H1 (cell line): ENCODE results near the gene HSD17B2. TPM values are rescaled to one million over a fixed set of nuclear protein-coding genes. Genes with fewer than 3 reads are reported as not detected.

ENCODE experiments used
- CTCF ChIA-PET: fragments of 300-600 bp; sonication (Branson Sonifier 250); formaldehyde crosslinking; loops from one replicate; lab custom pipeline; 2021; ENCODE audit not compliant: partially characterized antibody; lab: Charles Lee
- POLR2A ChIA-PET: fragments of 300-600 bp; sonication (Branson Sonifier 250); formaldehyde crosslinking; loops from one replicate; lab custom pipeline; 2021; ENCODE audit warnings: inconsistent platforms; ENCODE audit not compliant: partially characterized antibody; lab: Charles Lee
- DNase-seq, 2 experiments: peaks; one replicate each; pipeline versions ENCODE4 v3.0.0 to v3.0.0-alpha.2; 2010 to 2022; ENCODE audit warnings: low spot score in 2 of 2, low read depth in 1 of 2, mixed read lengths in 1 of 2
- FAIRE-seq: peaks from 2 replicates; lab custom pipeline; 2011; peaks lifted over from hg19 to GRCh38; lab: Jason Lieb, UNC
- H2AFZ ChIP-seq: 2 replicates; pipeline ENCODE4 v1.8.1; 2012; ENCODE audit warnings: low read length, inconsistent platforms
- H2AK5ac ChIP-seq: 2 replicates; pipeline ENCODE4 v1.6.1; 2013; ENCODE audit warnings: low read depth, low read length
- H2BK120ac ChIP-seq: replicated peaks from 2 replicates; pipeline ENCODE3; 2013; ENCODE audit warnings: low read depth, low read length, inconsistent platforms
- H2BK12ac ChIP-seq: 2 replicates; pipeline ENCODE4 v1.6.1; 2013; ENCODE audit warnings: low read depth, low read length
- H2BK15ac ChIP-seq: 2 replicates; pipeline ENCODE4 v1.6.1; 2013; ENCODE audit warnings: low read length
- H2BK20ac ChIP-seq: 2 replicates; pipeline ENCODE4 v1.6.1; 2013; ENCODE audit warnings: low read length
- H2BK5ac ChIP-seq: 2 replicates; pipeline ENCODE4 v1.6.1; 2013; ENCODE audit warnings: low read depth, low read length
- H3K14ac ChIP-seq: 2 replicates; pipeline ENCODE4 v1.6.1; 2013; ENCODE audit warnings: inconsistent platforms; ENCODE audit not compliant: insufficient read length
- H3K18ac ChIP-seq: 2 replicates; pipeline ENCODE4 v1.6.1; 2013; ENCODE audit warnings: low read length; ENCODE audit errors: extremely low read depth
- H3K23ac ChIP-seq: 2 replicates; pipeline ENCODE4 v1.6.1; 2013; ENCODE audit warnings: inconsistent platforms; ENCODE audit not compliant: insufficient read length
- H3K23me2 ChIP-seq: 2 replicates; pipeline ENCODE4 v1.6.1; 2013; ENCODE audit warnings: low read depth, low read length
- H3K27ac ChIP-seq: 2 replicates; pipeline ENCODE4 v1.6.1; 2011; ENCODE audit warnings: low read depth, low read length, inconsistent platforms
- H3K27me3 ChIP-seq, 4 experiments: replicated peaks in 1 of 4; 1 replicate in 1 of 4; 2 replicates in 3 of 4; pipeline versions ENCODE4 v1.6.1 to v1.8.1; 2011 to 2013; ENCODE audit warnings: low read length in 3 of 4, mild to moderate bottlenecking in 3 of 4, inconsistent platforms in 2 of 4, mixed read lengths in 2 of 4, moderate library complexity in 1 of 4; ENCODE audit not compliant: control insufficient read depth in 3 of 4, insufficient read depth in 3 of 4; ENCODE audit errors: extremely low read depth in 1 of 4
- H3K36me3 ChIP-seq, 4 experiments: 2 replicates each; pipeline versions ENCODE4 v1.6.1 to v1.8.1; 2011 to 2013; ENCODE audit warnings: mild to moderate bottlenecking in 4 of 4, low read length in 3 of 4, moderate library complexity in 2 of 4, control low read depth in 1 of 4, inconsistent platforms in 1 of 4; ENCODE audit not compliant: insufficient read depth in 4 of 4, control insufficient read depth in 2 of 4
- H3K4ac ChIP-seq: replicated peaks from 2 replicates; pipeline ENCODE3; 2013; ENCODE audit warnings: low read length, low read depth, mixed read lengths, inconsistent platforms; ENCODE audit not compliant: insufficient read length
- H3K4me1 ChIP-seq, 4 experiments: replicated peaks in 1 of 4; 1 replicate in 1 of 4; 2 replicates in 3 of 4; pipeline versions ENCODE4 v1.6.1 to v1.8.1; 2011 to 2013; ENCODE audit warnings: low read length in 3 of 4, inconsistent platforms in 2 of 4, mixed read lengths in 1 of 4; ENCODE audit not compliant: insufficient read depth in 4 of 4, control insufficient read depth in 3 of 4
- H3K4me2 ChIP-seq, 2 experiments: 2 replicates each; pipeline versions ENCODE4 v1.6.1 to v1.8.1; 2011 to 2013; ENCODE audit warnings: low read depth in 2 of 2, low read length in 2 of 2, control low read depth in 1 of 2, inconsistent platforms in 1 of 2, mild to moderate bottlenecking in 1 of 2; ENCODE audit not compliant: insufficient read depth in 1 of 2
- H3K4me3 ChIP-seq, 4 experiments: fragments of 200-600, 300-600 bp in 1 of 4; sonication (generic), shearing (Covaris generic), sonication (Bioruptor Twin) in 1 of 4; 2 replicates each; pipeline versions ENCODE4 v1.5.1 to v1.8.1; 2011 to 2016; ENCODE audit warnings: low read length in 4 of 4, low read depth in 3 of 4, control low read depth in 2 of 4, inconsistent platforms in 2 of 4, mild to moderate bottlenecking in 2 of 4, mixed read lengths in 1 of 4, moderate library complexity in 1 of 4; ENCODE audit not compliant: insufficient read depth in 2 of 4; ENCODE audit errors: extremely low read depth in 1 of 4
- H3K56ac ChIP-seq: replicated peaks from 2 replicates; pipeline ENCODE3; 2013; ENCODE audit warnings: low read depth, mild to moderate bottlenecking, mixed read lengths, low read length, inconsistent platforms; ENCODE audit not compliant: insufficient read length
- H3K79me1 ChIP-seq: 2 replicates; pipeline ENCODE4 v1.6.1; 2013; ENCODE audit warnings: low read depth, low read length, control low read depth
- H3K79me2 ChIP-seq, 2 experiments: 2 replicates each; pipeline versions ENCODE4 v1.6.1 to v1.8.1; 2012 to 2013; ENCODE audit warnings: low read length in 2 of 2, mild to moderate bottlenecking in 2 of 2, inconsistent platforms in 1 of 2; ENCODE audit not compliant: insufficient read depth in 2 of 2, control insufficient read depth in 1 of 2
- H3K9ac ChIP-seq, 4 experiments: replicated peaks in 1 of 4; 1 replicate in 1 of 4; 2 replicates in 3 of 4; pipeline versions ENCODE4 v1.6.1 to v1.8.1; 2011 to 2013; ENCODE audit warnings: low read depth in 3 of 4, low read length in 3 of 4, control low read depth in 2 of 4, mild to moderate bottlenecking in 2 of 4, moderate library complexity in 2 of 4, inconsistent platforms in 1 of 4; ENCODE audit errors: extremely low read depth in 1 of 4
- H3K9me3 ChIP-seq, 2 experiments: 2 replicates each; pipeline versions ENCODE4 v1.6.1 to v1.8.1; 2012 to 2013; ENCODE audit warnings: mild to moderate bottlenecking in 2 of 2, moderate library complexity in 2 of 2, control low read depth in 1 of 2, inconsistent platforms in 1 of 2, low read depth in 1 of 2, low read length in 1 of 2, mixed read lengths in 1 of 2; ENCODE audit not compliant: insufficient read depth in 2 of 2
- H4K20me1 ChIP-seq, 2 experiments: replicated peaks in 1 of 2; 2 replicates each; pipeline versions ENCODE3 to v1.8.1; 2011 to 2013; ENCODE audit warnings: inconsistent platforms in 2 of 2, low read length in 2 of 2, mild to moderate bottlenecking in 1 of 2; ENCODE audit not compliant: insufficient read depth in 2 of 2, control insufficient read depth in 1 of 2
- H4K5ac ChIP-seq: 2 replicates; pipeline ENCODE4 v1.6.1; 2013; ENCODE audit warnings: low read length, low read depth, mixed read lengths, inconsistent platforms; ENCODE audit not compliant: insufficient read length
- H4K8ac ChIP-seq: 2 replicates; pipeline ENCODE4 v1.8.0; 2013; ENCODE audit warnings: mild to moderate bottlenecking, moderate library complexity, low read length, inconsistent platforms; ENCODE audit not compliant: insufficient read depth; ENCODE audit errors: extremely low read depth
- H4K91ac ChIP-seq: replicated peaks from 2 replicates; pipeline ENCODE3; 2013; ENCODE audit warnings: low read length, mixed read lengths, inconsistent platforms; ENCODE audit not compliant: insufficient read length
- GABPA ChIP-seq: IDR thresholded peaks from 2 replicates; pipeline ENCODE4 v1.6.1; 2011; ENCODE audit warnings: mild to moderate bottlenecking, low read length, moderate library complexity, borderline replicate concordance; ENCODE audit not compliant: insufficient read depth
- RXRA ChIP-seq: IDR thresholded peaks from 2 replicates; pipeline ENCODE4 v1.6.1; 2011; ENCODE audit warnings: low read depth, mild to moderate bottlenecking, low read length, moderate library complexity; ENCODE audit not compliant: insufficient read depth
- TAF7 ChIP-seq: optimal IDR thresholded peaks from 2 replicates; pipeline ENCODE3; 2011; ENCODE audit warnings: low read depth, mild to moderate bottlenecking, inconsistent platforms, low read length, moderate library complexity, borderline replicate concordance
- WGBS, 2 experiments: shearing (Covaris generic) in 1 of 2; methylation state at CpG; one replicate each; pipeline versions ENCODE4 v1.1.6 to v1.1.7; 2013 to 2015; ENCODE audit warnings: low lambda C conversion rate in 2 of 2, mixed read lengths in 2 of 2, inconsistent platforms in 1 of 2, low coverage in 1 of 2, missing lambda C conversion rate in 1 of 2; ENCODE audit not compliant: insufficient replicate concordance in 2 of 2, insufficient coverage in 1 of 2, insufficient read length in 1 of 2; ENCODE audit errors: extremely low coverage in 1 of 2, missing lambda C conversion rate in 1 of 2; 5-methylcytosine and 5-hydroxymethylcytosine counted together
- polyA plus RNA-seq, 7 experiments: library from polyadenylated mRNA; depleted of rRNA in 3 of 7; stranded (reverse) in 5 of 7; unstranded in 2 of 7; fragments of >200 nt in 5 of 7; fragments of 200-250 nt in 2 of 7; gene quantifications; 1 replicate in 5 of 7; 2 replicates in 1 of 7; 4 replicates in 1 of 7; pipeline versions ENCODE4 v1.2.1 to v1.2.3, GENCODE V29; 2011 to 2013; ENCODE audit warnings: missing spikeins in 2 of 7, mixed read lengths in 2 of 7
- total RNA-seq: library from RNA; stranded (reverse); fragmentation: NEBNext Ultra II Directional; extraction: Animal tissue kit (Norgen Biotek cat#: 25700); gene quantifications from 2 replicates; pipeline ENCODE4 v1.2.1, GENCODE V29; 2021

Gene HSD17B2
- total and polyA plus RNA-seq, 2 of the 8 experiments (the other 6 are each of a cell fraction or from before 2014, with no cell fraction given) = not detected

- WGBS, 2 experiments = 91% methylated on average over 8 of the region's 8 CpGs; no CpG with 5 or more reads in 1 of the 2 experiments
- H2BK20ac ChIP-seq = no peak overlapping the region
These were observed 7.1 kb downstream of the HSD17B2 start for GRCh38 chr16:82042144-82042543.

More at GRCh38 chr16:82042144-82042543, 7.1 kb downstream of the HSD17B2 start:
- no peaks in the 10 kb centered on the region for H3K4me1 ChIP-seq
- H4K20me1 ChIP-seq = no peaks in the 10 kb centered on the region
- H3K36me3 ChIP-seq = no peaks in the 10 kb centered on the region
- H2AK5ac ChIP-seq = no peak overlapping the region
- H3K14ac ChIP-seq = no peak overlapping the region
- no peak overlapping the region for H3K4me2 ChIP-seq
- no peak overlapping the region for H3K56ac ChIP-seq
- no peak for FAIRE-seq
- no peak overlapping the region for H4K5ac ChIP-seq
- H3K79me1 ChIP-seq = no peaks in the 10 kb centered on the region
- no peak overlapping the region for H3K4ac ChIP-seq
- no peak overlapping the region for H3K27ac ChIP-seq
- no peaks in the 10 kb centered on the region for H3K9me3 ChIP-seq
- CTCF ChIA-PET = interaction anchor here (0.6 to 1.0 kb wide), 3 partner anchors 10 to 222 kb away, joined by 3 to 4 read pairs (median 3); no protein-coding TSS in a partner anchor
- H3K18ac ChIP-seq = no peak overlapping the region
- TF ChIP-seq TAF7 = no peak
- no peak for TF ChIP-seq GABPA
- TF ChIP-seq RXRA = no peak
- H3K9ac ChIP-seq = no peak overlapping the region
- POLR2A ChIA-PET = no interaction called here
- H4K91ac ChIP-seq = no peak overlapping the region
- no peak overlapping the region for H2BK12ac ChIP-seq
- H2BK5ac ChIP-seq = no peak overlapping the region
- H3K4me3 ChIP-seq = no peak overlapping the region
- H4K8ac ChIP-seq = no peak overlapping the region
- DNase-seq = no peak
- H3K79me2 ChIP-seq = no peaks in the 10 kb centered on the region
- H2BK120ac ChIP-seq = no peak overlapping the region
- H2AFZ ChIP-seq = no peak overlapping the region
- no peak overlapping the region for H3K23ac ChIP-seq
- no peaks in the 10 kb centered on the region for H3K27me3 ChIP-seq
- no peak overlapping the region for H2BK15ac ChIP-seq
- H3K23me2 ChIP-seq = no peaks in the 10 kb centered on the region; the same call in 1 of the 2 replicates
